SU-DHL-6 (cell line): Measurements from ENCODE around the gene DNMT1.
"Not testable (repeated sequence)": the region's sequence is repeated elsewhere in the genome, so short reads cannot be mapped to it uniquely, and the experiment has no call there.

Source experiments
- EZH2phosphoT487 ChIP-seq: fragments of 200-600 bp; sonication (generic), shearing (Covaris generic); conservative IDR thresholded peaks from 2 replicates; pipeline ENCODE4 v1.6.1; 2018; ENCODE audit warnings: mild to moderate bottlenecking, antibody characterized with exemption, low read length, moderate library complexity, mixed read lengths
- TF ChIP-seq, protein P1 (sequence below): fragments of 200-600 bp; sonication (generic); IDR thresholded peaks from one replicate; pipeline ENCODE4 v1.5.1; 2017; ENCODE audit warnings: antibody characterized with exemption, mild to moderate bottlenecking, low read length, moderate library complexity; ENCODE audit not compliant: insufficient read depth, poor library complexity, severe bottlenecking

DNA sequence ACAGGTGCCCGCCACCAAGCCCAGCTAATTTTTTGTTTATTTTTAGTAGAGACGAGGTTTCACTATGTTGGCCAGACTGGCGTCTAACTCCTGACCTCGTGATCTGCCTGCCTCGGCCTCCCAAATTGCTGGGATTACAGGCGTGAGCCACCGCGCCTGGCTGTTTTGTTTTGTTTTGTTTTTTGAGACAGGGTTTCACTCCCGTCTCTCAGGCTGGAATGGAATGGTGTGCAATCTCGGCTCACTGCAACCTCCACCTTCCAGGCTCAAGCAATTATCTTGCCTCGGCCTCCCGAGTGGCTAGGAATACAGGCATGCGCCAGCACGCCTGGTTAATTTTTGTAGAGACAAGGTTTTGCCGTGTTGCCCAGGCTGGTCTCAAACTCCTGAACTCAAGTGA lies 5.3 kb upstream of the DNMT1 start:
- TF ChIP-seq, protein P1, sequence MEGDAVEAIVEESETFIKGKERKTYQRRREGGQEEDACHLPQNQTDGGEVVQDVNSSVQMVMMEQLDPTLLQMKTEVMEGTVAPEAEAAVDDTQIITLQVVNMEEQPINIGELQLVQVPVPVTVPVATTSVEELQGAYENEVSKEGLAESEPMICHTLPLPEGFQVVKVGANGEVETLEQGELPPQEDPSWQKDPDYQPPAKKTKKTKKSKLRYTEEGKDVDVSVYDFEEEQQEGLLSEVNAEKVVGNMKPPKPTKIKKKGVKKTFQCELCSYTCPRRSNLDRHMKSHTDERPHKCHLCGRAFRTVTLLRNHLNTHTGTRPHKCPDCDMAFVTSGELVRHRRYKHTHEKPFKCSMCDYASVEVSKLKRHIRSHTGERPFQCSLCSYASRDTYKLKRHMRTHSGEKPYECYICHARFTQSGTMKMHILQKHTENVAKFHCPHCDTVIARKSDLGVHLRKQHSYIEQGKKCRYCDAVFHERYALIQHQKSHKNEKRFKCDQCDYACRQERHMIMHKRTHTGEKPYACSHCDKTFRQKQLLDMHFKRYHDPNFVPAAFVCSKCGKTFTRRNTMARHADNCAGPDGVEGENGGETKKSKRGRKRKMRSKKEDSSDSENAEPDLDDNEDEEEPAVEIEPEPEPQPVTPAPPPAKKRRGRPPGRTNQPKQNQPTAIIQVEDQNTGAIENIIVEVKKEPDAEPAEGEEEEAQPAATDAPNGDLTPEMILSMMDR = not testable (repeated sequence)
- not testable (repeated sequence) for TF ChIP-seq EZH2phosphoT487
